GM12878 (cell line): ENCODE results near the gene SYNGR3. TPM values are rescaled to one million over a fixed set of nuclear protein-coding genes. Genes with fewer than 3 reads are reported as not detected.

ENCODE experiments used
- ATAC-seq: fragments of 200-7000 bp; cut with Tn5 transposase; 3 replicates; pipeline ENCODE4 v1.9.1; 2020; ENCODE audit warnings: mild to moderate bottlenecking, moderate library complexity
- BruUV-seq: library from RNA; stranded (reverse); fragments of 400-500 nt; replicated peaks from 2 replicates; lab custom pipeline; 2021; lab: Mats Ljungman, UMichigan
- CTCF ChIA-PET: fragments of 300-600 bp; sonication (Branson Sonifier 250); formaldehyde crosslinking; extraction: SDS; loops from one replicate; lab custom pipeline; 2021; ENCODE audit warnings: inconsistent platforms; lab: Yijun Ruan, JAX
- POLR2A ChIA-PET: fragments of 350-600 bp; formaldehyde crosslinking; extraction: SDS; loops from one replicate; lab custom pipeline; 2021; ENCODE audit warnings: inconsistent platforms; lab: Charles Lee
- RAD21 ChIA-PET: fragments of 300-600 bp; sonication (Branson Sonifier 250); formaldehyde crosslinking; loops from one replicate; lab custom pipeline; 2023; ENCODE audit warnings: antibody characterized with exemption; ENCODE audit not compliant: unreplicated experiment; lab: Charles Lee
- SMC1A ChIA-PET: fragments of 300-600 bp; sonication (Branson Sonifier 250); formaldehyde crosslinking; loops from one replicate; lab custom pipeline; 2023; ENCODE audit not compliant: unreplicated experiment, uncharacterized antibody; lab: Charles Lee
- DNase-seq: peaks from one replicate; pipeline ENCODE4 v3.0.0-alpha.2; 2011; ENCODE audit warnings: low read depth, low spot score
- FAIRE-seq: peaks from 3 replicates; lab custom pipeline; 2011; peaks lifted over from hg19 to GRCh38; lab: Jason Lieb, UNC
- H2AFZ ChIP-seq: 2 replicates; pipeline ENCODE4 v1.6.0; 2011; ENCODE audit warnings: low read depth, low read length, control low read depth; ENCODE audit not compliant: control insufficient read depth
- H3K27ac ChIP-seq: 2 replicates; pipeline ENCODE4 v1.5.1; 2011; ENCODE audit warnings: control low read depth; ENCODE audit not compliant: control insufficient read depth, insufficient read depth
- H3K27me3 ChIP-seq, 2 experiments: replicated peaks in 1 of 2; 2 replicates each; pipeline versions ENCODE4 v1.6.0 to v1.6.1; 2011; ENCODE audit warnings: low read length in 1 of 2; ENCODE audit not compliant: control insufficient read depth in 2 of 2, insufficient read depth in 2 of 2
- H3K36me3 ChIP-seq, 2 experiments: 2 replicates each; pipeline ENCODE4 v1.5.1; 2011; ENCODE audit warnings: low read length in 1 of 2; ENCODE audit not compliant: control insufficient read depth in 2 of 2, insufficient read depth in 2 of 2
- H3K4me1 ChIP-seq: 2 replicates; pipeline ENCODE4 v1.6.1; 2011; ENCODE audit warnings: mild to moderate bottlenecking, low read length, moderate library complexity, mixed read lengths; ENCODE audit not compliant: control insufficient read depth, insufficient read depth
- H3K4me2 ChIP-seq: 2 replicates; pipeline ENCODE4 v1.6.0; 2011; ENCODE audit warnings: control low read depth; ENCODE audit not compliant: control insufficient read depth, insufficient read depth
- H3K4me3 ChIP-seq: fragments of 200-600 bp; sonication (generic); 2 replicates; pipeline ENCODE4 v1.5.1; 2016
- H3K79me2 ChIP-seq: 2 replicates; pipeline ENCODE4 v1.6.0; 2011; ENCODE audit warnings: low read length; ENCODE audit not compliant: control insufficient read depth, insufficient read depth
- H3K9ac ChIP-seq: 2 replicates; pipeline ENCODE4 v1.8.0; 2011; ENCODE audit warnings: low read length, control low read depth, mixed read lengths; ENCODE audit not compliant: control insufficient read depth, insufficient read depth
- H3K9me3 ChIP-seq: replicated peaks from 3 replicates; pipeline ENCODE4 v1.5.1; 2011; ENCODE audit warnings: mild to moderate bottlenecking, low read length; ENCODE audit not compliant: control insufficient read depth, insufficient read depth
- H4K20me1 ChIP-seq: 2 replicates; pipeline ENCODE4 v1.6.0; 2011; ENCODE audit not compliant: control insufficient read depth, insufficient read depth
- BACH1 ChIP-seq: fragments of 450-650 bp; IDR thresholded peaks from 2 replicates; pipeline ENCODE4 v1.6.1; 2017; ENCODE audit warnings: mild to moderate bottlenecking, borderline replicate concordance
- BCL11A ChIP-seq: IDR thresholded peaks from 2 replicates; pipeline ENCODE4 v1.6.1; 2011; ENCODE audit warnings: low read depth, low read length
- CBX3 ChIP-seq: fragments of 200-600 bp; sonication (generic); IDR thresholded peaks from 2 replicates; pipeline ENCODE4 v1.6.1; 2016; ENCODE audit warnings: low read depth, borderline replicate concordance
- HDAC6 ChIP-seq: fragments of 200-600 bp; sonication (generic); IDR thresholded peaks from one replicate; pipeline ENCODE4 v1.8.0; 2017; ENCODE audit warnings: antibody characterized with exemption; ENCODE audit not compliant: unreplicated experiment
- KDM1A ChIP-seq: fragments of 200-600 bp; sonication (generic); IDR thresholded peaks from 2 replicates; pipeline ENCODE4 v1.6.1; 2016; ENCODE audit warnings: borderline replicate concordance
- MYB ChIP-seq: fragments of 150-350 bp; IDR thresholded peaks from 2 replicates; pipeline ENCODE4 v1.6.1; 2014; ENCODE audit warnings: mild to moderate bottlenecking, low read depth, low read length, borderline replicate concordance
- SMAD1 ChIP-seq: fragments of 450-650 bp; IDR thresholded peaks from 2 replicates; pipeline ENCODE4 v1.6.1; 2018; ENCODE audit warnings: mild to moderate bottlenecking, low read depth; ENCODE audit not compliant: partially characterized antibody
- TBL1XR1 ChIP-seq: IDR thresholded peaks from 2 replicates; pipeline ENCODE4 v1.6.1; 2012; ENCODE audit warnings: low read depth, low read length, improper control_type of control experiment
- ZNF622 ChIP-seq: fragments of 450-650 bp; IDR thresholded peaks from 2 replicates; pipeline ENCODE4 v1.6.1; 2017; ENCODE audit warnings: mild to moderate bottlenecking, inconsistent platforms
- WGBS: methylation state at CpG from one replicate; pipeline ENCODE4 v1.1.6; 2016; ENCODE audit warnings: low lambda C conversion rate; ENCODE audit not compliant: insufficient replicate concordance, insufficient coverage; ENCODE audit errors: missing lambda C conversion rate; 5-methylcytosine and 5-hydroxymethylcytosine counted together
- in situ Hi-C: fragments of 300-500 bp; cut with MboI; formaldehyde crosslinking; loops from 9 replicates; pipeline ENCODE4 v1.14.3; 2018; ENCODE audit warnings: mixed read lengths
- intact Hi-C: fragments of 100-400 bp; cut with micrococcal nuclease; formaldehyde crosslinking; loops from one replicate; pipeline ENCODE4 v1.14.2; 2022; ENCODE audit not compliant: unreplicated experiment
- polyA plus RNA-seq, 11 experiments: library from polyadenylated mRNA; depleted of rRNA in 4 of 11; unstranded in 6 of 11; stranded (reverse) in 5 of 11; fragments of >200 nt; fragmentation: Nextera tagmentation in 4 of 11; fragmentation: Illumina TruSeq in 1 of 11; extraction: Ambion mirVana in 4 of 11; extraction: Trizol in 1 of 11; gene quantifications; 1 replicate in 1 of 11; 2 replicates in 10 of 11; pipeline versions ENCODE4 v1.2.1 to v1.2.3, GENCODE V29; 2011 to 2016; ENCODE audit warnings: inconsistent platforms in 2 of 11, missing spikeins in 2 of 11, low read depth in 1 of 11
- total RNA-seq, 4 experiments: library from RNA; depleted of rRNA in 3 of 4; stranded (reverse); fragments of >200 nt in 3 of 4; fragmentation: Illumina TruSeq in 1 of 4; extraction: Trizol in 1 of 4; gene quantifications; 2 replicates each; pipeline versions ENCODE4 v1.2.1 to v1.2.3, GENCODE V29; 2013 to 2021
- TF ChIP-seq, protein P1 (sequence below): fragments of 450-650 bp; IDR thresholded peaks from 2 replicates; pipeline ENCODE4 v1.6.1; 2017; ENCODE audit warnings: borderline replicate concordance
- TF ChIP-seq, protein P2 (sequence below): fragments of 450-650 bp; IDR thresholded peaks from 2 replicates; pipeline ENCODE4 v1.6.1; 2018; ENCODE audit warnings: mild to moderate bottlenecking, low read depth, moderate library complexity; ENCODE audit not compliant: partially characterized antibody
- TF ChIP-seq, protein P3 (sequence below): fragments of 450-650 bp; formaldehyde crosslinking; IDR thresholded peaks from 2 replicates; pipeline ENCODE4 v1.4.0; 2022; ENCODE audit warnings: mild to moderate bottlenecking, moderate library complexity

The SYNGR3 gene
- total and polyA plus RNA-seq, 10 of the 15 experiments (the other 5 are each of a cell fraction or from before 2014, with no cell fraction given): 1.2 to 18.1 (median 6.6) TPM

DNA sequence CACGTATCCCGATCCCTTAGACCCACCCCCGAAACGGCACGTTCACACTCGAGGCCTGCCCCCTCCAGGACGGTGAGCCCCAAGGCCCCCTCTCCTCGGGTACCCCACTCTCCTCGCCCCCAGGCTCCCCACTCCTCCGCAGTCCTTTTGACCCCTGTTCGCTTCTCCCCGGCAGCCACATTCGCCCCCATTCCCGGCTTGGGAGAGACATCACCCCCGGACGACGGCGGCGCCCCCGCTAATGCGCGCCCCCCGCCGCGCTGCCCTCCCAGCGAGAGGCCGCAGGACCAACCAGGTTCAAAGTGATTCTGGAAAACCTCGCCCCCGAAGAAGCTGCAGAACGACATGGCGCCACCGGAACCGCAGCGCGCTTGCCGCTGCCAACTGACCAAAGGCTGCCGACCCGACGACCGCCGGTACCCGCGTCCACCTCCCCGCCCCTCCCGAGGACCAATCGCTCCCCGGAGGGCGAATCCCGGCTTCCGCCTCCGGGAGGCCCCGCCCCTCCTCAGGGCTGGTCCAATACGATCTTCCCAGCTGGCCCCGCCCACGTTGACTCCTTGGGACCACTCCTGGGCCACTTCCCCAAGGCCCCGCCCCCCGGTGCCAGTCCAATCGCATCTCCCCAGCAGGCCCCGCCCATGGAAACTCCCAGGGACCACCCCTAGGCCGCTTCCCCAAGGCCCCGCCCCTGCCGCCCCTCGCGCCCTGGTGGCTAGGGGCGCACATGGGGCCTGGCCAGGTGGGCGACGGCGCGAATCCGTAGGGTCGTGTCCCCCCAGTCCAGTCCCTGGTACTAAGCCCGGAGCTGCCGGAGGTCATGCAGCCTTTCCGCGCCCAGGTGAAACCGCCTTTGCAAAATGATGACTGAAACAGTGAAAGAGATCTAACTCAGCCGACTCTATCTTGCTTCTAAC is 46.7 kb upstream of the SYNGR3 start, which contains the start of gene MSRB1:
Gene MSRB1, minus strand, starts transcription at position 390 of the 917 bp plus-strand sequence. Its CDS starts 43 bp downstream, at position 347.
- RAD21 ChIA-PET: interaction anchor here (1.0 to 1.6 kb wide), 4 partner anchors 18 to 558 kb away, joined by 3 to 5 read pairs (median 3); partner anchors contain the start of gene TRAF7
- H3K9me3 ChIP-seq: no peaks in the 10 kb centered on the region
- peak within 1 kb of the TSS; percentile 93 for H2AFZ ChIP-seq
- intact Hi-C loops: no loop called here
- no TSS peak for BruUV-seq
- peaks cover 10% of the 10 kb centered on the region; the same call in 1 of the 2 replicates for H3K4me1 ChIP-seq
- POLR2A ChIA-PET: interaction anchor here (0.6 to 1.5 kb wide), 9 partner anchors 9 to 237 kb away, joined by 3 to 13 read pairs (median 6); partner anchors contain the start of genes MAPK8IP3, NDUFB10, NOXO1 and NUBP2
- SMC1A ChIA-PET: interaction anchor here (1.0 to 1.2 kb wide), 4 partner anchors 13 to 104 kb away, joined by 3 to 5 read pairs (median 3); partner anchors contain the start of gene RPS2
- 1% methylated on average over 72 of the region's 77 CpGs for WGBS
- H3K9ac ChIP-seq: peak within 1 kb of the TSS; percentile 80
- peak within 1 kb of the TSS; percentile 54 for H3K27ac ChIP-seq
- H3K36me3 ChIP-seq: peaks cover 0 to 5% of the 10 kb centered on the region in 2 experiments; a peak in 3 of 4 replicates
- no peaks in the 10 kb centered on the region for H4K20me1 ChIP-seq
- FAIRE-seq (peak; percentile 99), DNase-seq (peak; percentile 91), ATAC-seq (peak; percentile 98)
- H3K4me2 ChIP-seq: peak within 1 kb of the TSS; percentile 86
- CTCF ChIA-PET: interaction anchor here (0.6 to 1.0 kb wide), 6 partner anchors 73 to 964 kb away, joined by 3 read pairs; no protein-coding TSS in a partner anchor
- in situ Hi-C loops: no loop called here
- no peaks in the 10 kb centered on the region for H3K27me3 ChIP-seq
- H3K4me3 ChIP-seq: peak within 1 kb of the TSS; percentile 87
- peaks cover 18% of the 10 kb centered on the region for H3K79me2 ChIP-seq
- no peak for TF ChIP-seq HDAC6
- TF ChIP-seq MYB: no peak
- no peak for TF ChIP-seq CBX3
- TF ChIP-seq, protein P1, sequence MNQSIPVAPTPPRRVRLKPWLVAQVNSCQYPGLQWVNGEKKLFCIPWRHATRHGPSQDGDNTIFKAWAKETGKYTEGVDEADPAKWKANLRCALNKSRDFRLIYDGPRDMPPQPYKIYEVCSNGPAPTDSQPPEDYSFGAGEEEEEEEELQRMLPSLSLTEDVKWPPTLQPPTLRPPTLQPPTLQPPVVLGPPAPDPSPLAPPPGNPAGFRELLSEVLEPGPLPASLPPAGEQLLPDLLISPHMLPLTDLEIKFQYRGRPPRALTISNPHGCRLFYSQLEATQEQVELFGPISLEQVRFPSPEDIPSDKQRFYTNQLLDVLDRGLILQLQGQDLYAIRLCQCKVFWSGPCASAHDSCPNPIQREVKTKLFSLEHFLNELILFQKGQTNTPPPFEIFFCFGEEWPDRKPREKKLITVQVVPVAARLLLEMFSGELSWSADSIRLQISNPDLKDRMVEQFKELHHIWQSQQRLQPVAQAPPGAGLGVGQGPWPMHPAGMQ: no peak
- TF ChIP-seq, protein P2, sequence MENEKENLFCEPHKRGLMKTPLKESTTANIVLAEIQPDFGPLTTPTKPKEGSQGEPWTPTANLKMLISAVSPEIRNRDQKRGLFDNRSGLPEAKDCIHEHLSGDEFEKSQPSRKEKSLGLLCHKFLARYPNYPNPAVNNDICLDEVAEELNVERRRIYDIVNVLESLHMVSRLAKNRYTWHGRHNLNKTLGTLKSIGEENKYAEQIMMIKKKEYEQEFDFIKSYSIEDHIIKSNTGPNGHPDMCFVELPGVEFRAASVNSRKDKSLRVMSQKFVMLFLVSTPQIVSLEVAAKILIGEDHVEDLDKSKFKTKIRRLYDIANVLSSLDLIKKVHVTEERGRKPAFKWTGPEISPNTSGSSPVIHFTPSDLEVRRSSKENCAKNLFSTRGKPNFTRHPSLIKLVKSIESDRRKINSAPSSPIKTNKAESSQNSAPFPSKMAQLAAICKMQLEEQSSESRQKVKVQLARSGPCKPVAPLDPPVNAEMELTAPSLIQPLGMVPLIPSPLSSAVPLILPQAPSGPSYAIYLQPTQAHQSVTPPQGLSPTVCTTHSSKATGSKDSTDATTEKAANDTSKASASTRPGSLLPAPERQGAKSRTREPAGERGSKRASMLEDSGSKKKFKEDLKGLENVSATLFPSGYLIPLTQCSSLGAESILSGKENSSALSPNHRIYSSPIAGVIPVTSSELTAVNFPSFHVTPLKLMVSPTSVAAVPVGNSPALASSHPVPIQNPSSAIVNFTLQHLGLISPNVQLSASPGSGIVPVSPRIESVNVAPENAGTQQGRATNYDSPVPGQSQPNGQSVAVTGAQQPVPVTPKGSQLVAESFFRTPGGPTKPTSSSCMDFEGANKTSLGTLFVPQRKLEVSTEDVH: no peak
- TF ChIP-seq, protein P3, sequence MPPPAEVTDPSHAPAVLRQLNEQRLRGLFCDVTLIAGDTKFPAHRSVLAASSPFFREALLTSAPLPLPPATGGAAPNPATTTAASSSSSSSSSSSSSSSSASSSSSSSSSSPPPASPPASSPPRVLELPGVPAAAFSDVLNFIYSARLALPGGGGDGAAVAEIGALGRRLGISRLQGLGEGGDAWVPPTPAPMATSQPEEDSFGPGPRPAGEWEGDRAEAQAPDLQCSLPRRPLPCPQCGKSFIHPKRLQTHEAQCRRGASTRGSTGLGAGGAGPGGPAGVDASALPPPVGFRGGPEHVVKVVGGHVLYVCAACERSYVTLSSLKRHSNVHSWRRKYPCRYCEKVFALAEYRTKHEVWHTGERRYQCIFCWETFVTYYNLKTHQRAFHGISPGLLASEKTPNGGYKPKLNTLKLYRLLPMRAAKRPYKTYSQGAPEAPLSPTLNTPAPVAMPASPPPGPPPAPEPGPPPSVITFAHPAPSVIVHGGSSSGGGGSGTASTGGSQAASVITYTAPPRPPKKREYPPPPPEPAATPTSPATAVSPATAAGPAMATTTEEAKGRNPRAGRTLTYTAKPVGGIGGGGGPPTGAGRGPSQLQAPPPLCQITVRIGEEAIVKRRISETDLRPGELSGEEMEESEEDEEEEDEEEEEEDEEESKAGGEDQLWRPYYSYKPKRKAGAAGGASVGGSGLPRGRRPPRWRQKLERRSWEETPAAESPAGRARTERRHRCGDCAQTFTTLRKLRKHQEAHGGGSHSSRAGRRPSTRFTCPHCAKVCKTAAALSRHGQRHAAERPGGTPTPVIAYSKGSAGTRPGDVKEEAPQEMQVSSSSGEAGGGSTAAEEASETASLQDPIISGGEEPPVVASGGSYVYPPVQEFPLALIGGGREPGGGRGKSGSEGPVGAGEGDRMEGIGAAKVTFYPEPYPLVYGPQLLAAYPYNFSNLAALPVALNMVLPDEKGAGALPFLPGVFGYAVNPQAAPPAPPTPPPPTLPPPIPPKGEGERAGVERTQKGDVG (CRISPR knock-in tag): no peak
- TF ChIP-seq KDM1A: no peak
- TF ChIP-seq BACH1: peak; percentile 17; the same call in 1 of the 2 replicates
- TF ChIP-seq SMAD1: no peak
- no peak for TF ChIP-seq TBL1XR1
- TF ChIP-seq ZNF622: no peak
- TF ChIP-seq BCL11A: no peak
